GM18499 (cell line): ENCODE results near the gene PLB1.

Experiments used
- ATAC-seq: cut with Tn5 transposase; IDR thresholded peaks from one replicate; pipeline ENCODE4 v1.9.1; 2021; ENCODE audit warnings: moderate number of reproducible peaks; ENCODE audit not compliant: insufficient read depth, unreplicated experiment

The PLB1 gene

DNA sequence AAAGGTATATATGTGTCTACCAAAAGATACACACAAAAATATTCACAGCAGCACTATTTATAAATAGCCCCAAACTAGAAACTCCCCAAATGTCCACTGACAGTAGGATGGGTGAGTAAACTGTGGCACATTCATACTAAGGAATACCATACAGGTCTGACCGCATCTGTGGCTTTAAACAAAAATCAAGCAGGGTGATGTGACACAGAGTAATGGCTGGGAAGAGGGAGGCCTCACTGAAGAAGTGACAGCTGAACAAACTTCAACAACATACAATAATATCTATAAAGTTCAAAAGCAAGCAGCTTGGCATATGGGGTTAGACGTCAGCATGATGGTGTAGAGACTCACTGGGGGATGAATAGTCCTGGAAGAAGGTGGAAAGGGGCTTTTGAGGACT lies 140.6 kb downstream of the PLB1 start:
- no peak for ATAC-seq

DNA sequence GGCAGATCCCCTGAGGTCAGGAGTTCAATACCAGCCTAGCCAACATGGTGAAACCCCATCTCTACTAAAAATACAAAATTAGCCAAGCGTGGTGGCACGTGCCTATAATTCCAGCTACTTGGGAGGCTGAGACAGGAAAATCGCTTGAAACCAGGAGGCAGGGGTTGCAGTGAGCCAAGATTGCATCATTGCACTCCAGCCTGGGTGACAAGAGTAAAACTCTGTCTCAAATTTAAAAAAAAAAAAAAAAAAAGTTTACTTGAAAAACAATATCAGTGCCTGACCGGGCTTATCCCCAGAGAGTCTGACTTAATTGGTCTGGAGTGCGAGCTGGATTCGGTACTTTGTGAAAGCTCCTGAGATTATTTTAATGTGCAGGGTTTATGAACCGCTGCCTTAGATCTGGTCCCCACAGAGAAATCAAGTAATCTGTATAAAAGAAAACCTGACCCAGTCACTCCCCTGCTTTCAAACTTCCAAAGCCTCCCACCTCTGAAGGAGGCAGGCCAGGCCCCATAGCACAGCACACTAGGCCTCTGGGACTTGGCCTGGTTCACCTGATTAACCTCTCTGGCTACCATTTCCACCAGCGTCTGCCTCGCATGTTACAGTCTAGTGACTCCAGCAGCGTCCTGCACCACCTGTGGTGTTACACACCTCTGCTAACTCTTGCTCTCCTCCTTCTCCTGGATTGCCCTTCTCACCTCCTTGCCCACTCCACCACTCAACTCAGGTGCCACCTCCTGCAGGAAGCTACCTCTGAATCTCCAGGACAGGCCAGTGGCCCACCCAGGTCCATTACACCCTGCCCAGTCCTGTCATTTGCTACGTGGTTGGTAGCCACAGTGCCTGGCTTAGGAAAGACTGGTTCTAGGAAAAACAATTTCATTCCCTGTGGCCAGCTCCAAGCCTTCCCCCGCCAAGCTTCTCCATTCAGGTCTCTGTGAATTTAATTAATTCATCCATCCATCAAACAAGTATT lies 141.5 kb downstream of the PLB1 start:
- no peak for ATAC-seq

DNA sequence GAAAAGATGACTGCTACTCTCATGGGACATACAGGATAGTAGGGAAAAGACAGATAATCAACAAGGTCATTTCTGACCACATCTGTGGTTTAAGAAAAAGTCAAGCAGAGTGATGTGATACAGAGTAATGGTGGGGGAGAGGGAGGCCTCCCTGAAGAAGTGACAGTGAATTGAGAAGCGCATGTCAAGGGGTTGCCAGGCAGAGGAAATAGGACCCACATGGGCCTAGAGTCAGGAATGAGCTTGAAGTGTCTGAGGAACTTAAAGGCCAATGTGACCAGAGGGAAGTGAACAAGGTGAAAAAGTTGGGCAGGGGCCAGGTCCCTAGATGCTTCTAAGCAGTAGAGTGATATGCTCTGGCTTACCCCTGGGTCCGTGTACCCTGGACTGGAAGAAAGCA lies 142.2 kb downstream of the PLB1 start:
- no peak for ATAC-seq

DNA sequence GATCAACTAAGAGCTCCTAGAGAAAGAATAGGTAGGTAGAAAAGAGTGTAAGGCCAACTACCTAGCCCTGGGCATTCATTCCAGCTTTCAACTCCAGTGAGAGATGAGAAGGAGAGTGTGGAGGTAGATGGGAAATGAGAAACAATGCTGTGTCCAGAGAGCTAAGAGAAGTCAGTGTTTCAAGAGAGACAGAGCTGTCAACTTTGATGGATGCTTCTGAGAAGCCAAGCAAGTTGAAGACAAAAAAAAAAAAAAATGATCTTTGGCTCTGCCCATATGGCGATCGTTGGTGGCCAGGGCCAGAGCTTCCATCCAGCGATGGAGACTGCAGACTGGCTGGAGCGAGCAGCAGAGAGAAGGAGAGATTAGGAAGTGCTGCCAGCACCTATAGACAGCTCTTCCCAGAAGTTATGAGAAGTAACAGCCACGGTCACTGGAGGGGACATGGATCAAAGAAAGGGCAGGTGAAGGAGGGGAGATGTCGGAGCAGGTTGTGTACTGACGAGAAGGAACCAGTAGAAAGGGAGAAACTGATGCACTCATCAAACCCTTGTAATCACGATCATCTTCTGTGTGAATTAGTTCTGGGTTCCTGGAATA lies 143.3 kb downstream of the PLB1 start:
- ATAC-seq: no peak

DNA sequence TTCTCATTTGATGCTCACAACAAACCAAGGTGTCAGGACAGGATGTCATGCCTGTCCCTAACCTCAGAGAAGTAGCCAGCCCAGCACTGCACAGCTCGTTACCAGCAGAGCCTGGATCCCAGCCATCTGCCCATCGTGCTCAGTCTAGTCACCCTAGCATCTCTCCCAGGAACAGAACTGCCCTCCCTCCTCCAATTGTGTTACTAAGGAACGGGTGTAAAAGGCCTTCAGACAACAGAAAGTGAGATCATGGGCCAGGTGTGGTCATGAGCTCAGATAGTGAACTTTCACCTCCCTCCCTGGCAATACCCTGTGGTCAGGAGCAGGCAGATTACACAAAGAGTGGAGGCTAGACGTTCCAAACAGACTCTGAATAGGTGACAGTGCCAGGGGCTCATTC lies 144.0 kb downstream of the PLB1 start:
- no peak for ATAC-seq

DNA sequence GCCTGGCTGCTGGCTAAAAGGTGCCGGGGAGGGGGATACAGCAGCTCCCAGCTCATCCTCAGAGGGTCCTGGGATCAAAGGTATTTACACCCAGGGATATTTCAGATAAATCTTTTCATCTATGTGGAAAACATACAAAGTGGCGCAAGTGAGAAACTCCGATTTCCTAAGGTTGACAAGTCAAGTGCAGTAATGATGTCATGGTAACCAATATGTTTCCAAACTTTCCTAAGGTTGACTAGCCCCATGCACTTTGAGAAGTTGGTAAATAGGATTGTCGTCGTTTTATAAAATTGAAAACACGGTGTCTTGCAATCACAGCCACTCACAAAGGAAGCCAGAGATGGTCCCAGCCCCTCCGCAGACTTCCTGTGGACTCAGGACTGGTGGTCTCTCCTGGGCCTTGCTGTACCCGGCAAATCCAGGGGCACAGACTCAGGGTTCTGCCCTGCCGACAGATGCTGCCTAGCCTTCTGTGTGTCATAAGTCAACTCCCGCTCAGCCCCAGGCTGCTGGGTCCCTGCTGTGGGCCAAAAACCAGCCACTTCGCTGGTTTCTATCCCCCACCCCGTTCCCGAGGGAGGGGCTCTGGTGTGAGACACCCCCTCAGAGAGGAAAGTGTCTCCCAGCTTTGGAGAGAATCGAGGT lies 144.5 kb downstream of the PLB1 start:
- ATAC-seq: no peak

DNA sequence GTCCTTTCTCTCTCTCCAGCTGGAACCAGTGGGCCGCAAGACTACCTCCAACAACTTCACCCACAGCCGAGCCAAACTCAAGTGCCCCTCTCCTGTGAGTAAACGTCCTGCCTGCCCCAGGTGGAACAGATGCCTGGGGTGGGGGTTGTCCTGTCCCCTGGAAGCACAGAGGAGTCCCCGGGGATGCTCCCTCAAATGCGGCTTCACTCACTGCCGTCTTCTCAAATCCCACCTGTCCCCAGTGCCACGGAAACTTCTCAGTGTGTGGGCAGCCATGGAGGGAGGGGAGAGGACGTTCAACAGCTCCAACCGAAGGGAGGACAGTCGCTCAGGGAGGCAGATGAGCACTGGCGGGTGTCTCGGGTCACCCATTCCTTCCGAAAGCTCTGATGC lies 145.0 kb downstream of the PLB1 start:
- no peak for ATAC-seq

DNA sequence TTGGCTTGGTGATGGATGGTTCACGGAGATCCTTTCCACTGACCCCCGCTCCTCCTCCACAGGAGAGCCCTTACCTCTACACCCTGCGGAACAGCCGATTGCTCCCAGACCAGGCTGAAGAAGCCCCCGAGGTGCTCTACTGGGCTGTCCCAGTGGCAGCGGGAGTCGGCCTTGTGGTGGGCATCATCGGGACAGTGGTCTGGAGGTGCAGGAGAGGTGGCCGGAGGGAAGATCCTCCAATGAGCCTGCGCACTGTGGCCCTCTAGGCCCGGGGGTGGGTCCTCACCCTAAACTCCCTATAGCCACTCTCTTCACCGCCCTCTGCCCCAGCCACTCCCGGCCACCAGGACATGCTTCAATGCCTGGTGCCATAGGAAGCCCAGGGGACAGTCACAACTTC lies 146.9 kb downstream of the PLB1 start:
- no peak for ATAC-seq

DNA sequence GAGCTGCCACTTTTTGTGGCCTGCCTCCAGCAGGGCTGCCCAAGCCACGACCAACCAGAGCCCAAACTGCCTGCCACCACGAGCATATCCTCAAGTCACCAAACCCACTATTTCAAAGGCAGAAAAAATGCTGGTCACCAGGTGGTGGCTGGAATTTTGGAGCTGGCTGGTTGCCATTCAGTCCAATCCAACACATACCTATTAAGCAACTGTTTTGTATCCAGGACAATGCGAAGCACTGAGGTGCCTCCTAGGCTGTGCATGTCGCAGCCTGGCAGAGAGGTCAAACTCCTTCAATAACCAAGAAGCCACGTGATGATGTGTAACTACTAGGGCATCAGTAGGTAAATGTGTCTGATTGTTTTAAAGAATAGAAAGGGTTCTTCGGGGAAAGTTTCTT lies 147.5 kb downstream of the PLB1 start:
- ATAC-seq: no peak

DNA sequence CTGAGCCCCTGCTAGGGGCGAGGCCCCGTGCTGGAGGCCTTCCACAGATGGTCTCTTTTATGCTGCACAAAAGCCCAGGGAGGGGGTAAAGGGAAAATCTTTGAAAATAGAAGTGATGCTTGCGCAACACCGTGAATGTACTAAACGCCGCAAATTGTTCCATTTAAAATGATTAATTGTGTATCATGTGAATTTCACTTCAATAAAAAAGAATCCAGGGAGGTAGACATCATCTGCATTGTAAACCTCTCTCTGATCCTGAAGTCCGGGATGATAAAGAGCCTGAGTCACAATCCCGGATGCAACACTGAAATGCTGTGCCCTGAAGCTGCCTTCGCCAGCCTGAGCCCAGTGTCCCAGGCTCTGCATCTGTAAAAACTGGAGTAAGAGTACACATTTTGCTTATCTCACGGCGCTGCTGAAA lies 148.1 kb downstream of the PLB1 start:
- ATAC-seq: no peak

DNA sequence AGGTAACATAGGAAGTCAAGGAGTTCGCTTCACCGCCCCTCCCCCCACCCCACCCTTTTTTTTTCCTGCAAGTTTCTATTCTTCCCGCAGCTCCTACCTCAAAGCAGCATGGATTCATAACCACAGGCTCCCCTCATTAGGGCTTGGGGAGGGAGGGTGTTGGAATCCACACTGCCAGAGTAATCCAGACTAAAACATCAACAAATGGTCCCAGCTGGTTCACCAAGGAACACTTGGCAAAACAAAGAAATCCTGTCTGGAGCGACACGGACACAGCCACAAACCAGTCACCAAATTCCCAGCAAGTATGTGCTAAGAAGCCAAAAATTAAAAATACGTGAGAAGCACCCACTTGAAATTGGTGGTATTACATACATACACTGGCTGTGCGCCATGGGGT lies 148.9 kb downstream of the PLB1 start:
- no peak for ATAC-seq

DNA sequence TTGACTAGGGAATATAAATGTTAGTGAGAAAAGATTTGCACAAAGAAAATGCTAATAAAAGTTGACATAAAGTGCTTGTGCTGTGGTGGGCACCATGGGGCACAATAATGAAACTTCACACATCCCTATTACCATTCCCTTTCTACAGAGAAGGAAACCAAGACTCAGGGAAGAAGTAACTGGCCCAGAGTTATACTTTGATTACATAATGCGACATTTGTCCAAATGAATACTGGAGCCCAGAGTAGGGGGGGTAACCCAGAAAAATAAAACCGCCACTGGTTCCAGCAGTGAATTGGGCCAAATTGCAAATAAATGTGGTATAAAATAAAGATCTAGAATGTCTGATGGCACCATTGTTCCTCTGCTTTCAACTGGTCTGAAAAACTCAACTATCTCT lies 149.7 kb downstream of the PLB1 start:
- no peak for ATAC-seq

DNA sequence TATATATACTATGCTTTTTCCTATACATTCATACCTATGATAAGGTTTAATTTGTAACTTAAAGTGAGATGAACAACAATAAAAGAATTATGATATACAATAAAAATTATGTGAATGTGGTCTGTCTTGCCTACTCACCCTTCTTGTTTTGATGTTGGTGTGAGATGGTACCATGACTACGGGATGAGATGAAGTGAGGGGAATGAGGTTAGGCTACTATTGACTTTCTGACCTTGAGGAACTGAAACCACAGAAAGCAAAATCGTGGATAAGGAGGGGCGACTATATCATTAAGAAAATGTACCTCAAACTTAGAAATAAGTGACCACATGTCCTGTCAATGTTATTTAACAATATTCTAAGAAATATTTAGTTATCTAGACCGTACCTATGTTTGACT lies 151.8 kb downstream of the PLB1 start:
- ATAC-seq: no peak

DNA sequence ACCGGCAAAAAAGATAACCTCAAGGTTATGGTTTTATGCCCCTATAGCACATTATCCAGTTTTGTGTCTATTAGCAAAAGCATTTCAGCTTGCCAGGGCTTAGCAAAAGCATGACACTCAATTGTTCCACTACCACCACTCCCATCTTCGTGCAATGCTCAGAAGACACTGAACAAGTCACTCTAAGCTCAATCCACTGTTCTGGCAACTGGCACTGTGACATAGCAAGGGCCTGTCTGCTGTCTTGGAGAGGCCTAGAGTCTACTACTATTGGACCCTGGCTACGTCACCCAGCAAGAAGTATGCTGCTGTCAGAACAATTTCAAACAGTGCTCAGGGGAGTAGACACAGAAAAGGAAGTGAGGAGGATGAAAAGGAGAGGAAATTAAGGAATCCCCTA lies 152.3 kb downstream of the PLB1 start:
- no peak for ATAC-seq

DNA sequence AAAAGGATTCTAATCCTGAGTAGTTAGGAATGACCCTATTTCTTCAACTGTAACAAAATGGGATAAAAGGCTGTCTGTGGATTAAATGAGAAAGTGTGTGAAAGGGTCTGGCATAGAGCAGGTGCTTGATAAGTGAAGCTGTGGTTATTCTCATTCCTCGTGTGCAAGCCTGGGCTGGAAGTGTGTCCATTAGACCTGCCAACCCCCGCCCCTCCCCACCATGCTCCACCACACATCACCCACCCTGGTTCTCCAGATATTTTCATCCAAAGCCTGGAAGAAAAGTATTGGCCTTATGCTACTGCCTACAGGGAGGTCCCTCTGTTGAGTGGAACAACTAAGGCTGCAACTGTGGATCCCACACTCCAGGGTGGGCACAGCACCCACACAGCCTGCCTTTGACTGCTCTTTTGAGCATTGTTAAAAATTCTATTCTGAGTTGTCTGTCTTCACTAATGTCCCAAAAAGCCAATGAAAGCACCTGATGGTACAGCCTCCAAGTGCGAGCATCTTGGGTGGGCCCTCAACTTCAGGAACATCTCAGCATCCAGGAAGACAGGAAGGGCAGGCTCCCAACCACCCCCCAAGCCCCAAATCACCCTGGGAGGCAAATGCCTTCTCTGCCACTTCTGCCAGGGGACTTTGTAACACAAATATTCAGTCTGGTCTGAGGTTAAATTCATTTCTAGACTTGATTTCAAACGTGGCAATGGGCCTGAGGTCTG lies 153.0 kb downstream of the PLB1 start:
- no peak for ATAC-seq

DNA sequence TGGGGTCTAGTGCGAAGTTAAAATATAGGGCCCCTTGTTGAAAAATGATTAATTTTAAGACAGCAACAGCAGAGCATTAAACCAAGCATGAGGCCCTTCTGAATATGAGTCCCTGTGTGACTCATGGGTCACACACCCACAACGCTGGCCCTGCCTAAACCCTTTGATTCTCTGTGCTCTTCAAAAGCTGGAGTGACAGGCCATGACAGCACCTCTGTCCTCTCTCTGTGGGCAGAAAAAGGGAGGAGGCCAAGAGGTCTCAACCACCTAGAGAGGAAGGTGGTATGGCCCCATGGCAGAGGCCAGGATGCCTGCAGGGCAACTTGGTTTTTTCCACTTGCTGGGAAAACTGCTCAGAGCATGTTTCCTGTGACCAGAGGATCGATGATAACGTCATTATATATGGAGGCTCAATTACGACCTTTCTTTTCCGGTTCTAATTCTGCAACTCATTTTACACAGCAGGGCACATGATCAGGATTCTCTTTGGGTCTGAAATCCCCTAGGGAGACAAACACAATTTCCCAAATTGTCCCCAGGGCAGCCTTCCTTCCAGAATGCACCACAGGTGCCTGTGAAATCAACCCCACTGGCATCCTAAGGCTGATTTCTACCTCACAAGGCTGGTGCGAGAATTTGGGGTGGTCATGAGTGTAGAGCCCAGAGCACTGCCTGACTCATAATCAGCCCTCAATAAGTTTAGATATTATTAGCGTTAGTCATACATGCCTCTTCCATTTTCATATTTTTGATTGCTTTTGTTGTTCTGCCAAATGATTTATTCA lies 153.8 kb downstream of the PLB1 start:
- no peak for ATAC-seq

DNA sequence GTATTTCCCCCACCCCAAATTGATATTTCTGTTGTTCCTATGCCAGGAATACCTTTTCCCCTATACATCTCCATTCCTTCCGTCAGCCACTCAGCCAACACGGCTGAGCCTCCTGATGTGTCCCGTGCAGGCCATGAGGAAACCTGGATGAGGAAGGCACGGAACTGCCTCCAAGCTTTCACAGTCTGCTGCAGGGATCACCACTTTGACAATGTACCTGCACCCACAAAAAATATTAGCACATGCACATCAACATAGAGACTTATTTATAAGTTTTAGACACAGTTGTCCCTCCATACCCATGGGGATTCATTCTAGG lies 154.4 kb downstream of the PLB1 start:
- no peak for ATAC-seq

DNA sequence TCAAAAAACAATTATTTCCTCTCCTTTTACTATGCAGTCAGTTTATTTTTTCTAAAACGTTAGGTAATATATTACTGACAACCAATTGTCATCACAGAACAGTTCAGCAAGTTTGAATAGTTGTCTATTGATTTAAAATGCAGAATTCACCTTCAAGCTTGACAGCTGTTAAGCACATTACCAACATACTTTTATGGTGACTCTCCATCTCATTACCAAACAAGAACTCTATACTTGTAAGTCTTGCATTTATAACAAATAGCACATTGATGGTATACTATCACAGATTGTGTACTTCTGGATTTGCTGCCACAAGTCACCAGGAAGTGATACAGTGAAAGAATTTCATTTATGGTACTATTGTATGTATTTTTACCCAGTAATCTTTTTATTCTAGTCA lies 156.4 kb downstream of the PLB1 start:
- ATAC-seq: no peak

DNA sequence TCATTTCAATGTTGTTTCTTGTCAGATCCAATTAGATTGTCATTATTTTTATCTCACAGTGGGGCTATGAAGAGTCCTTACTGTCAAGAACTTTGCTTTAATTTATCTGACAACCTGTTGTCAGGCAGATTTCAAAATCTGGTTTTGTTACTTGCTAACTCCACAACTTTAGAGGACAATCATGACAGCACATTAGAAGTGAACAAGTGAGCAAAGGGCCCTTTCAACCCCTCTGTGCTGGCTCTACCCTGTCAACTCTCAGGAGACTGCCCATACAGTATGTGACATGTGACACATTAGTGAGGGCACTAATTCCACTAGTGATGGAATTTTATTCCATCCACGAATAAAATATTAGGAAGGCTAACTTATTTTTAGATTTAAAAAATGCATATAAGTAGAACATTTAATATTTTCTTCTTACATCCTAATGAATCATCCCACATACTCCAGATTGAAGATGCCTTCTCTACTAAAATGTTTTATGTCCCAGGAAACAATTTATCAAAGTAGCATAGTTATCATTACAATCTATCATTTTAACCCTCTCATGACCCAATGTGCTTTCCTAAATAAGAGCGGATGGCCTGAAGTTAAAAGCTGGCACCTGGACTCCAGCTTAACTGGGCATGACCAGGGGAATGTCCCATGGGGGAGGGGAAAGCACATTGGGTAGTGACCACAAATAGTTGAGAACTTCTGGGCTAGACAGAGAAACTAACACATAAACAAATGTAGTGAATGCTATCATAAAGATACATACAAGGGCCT lies 158.2 kb downstream of the PLB1 start:
- no peak for ATAC-seq
